Fibroblast of lung (primary cell): Measurements from ENCODE around the gene UBE2D2.

Source experiments
- CTCF ChIP-seq, 2 donors: IDR thresholded peaks in 1 of 2; conservative IDR thresholded peaks in 1 of 2; 1 replicate in 1 of 2; 2 replicates in 1 of 2; pipeline ENCODE4 v1.5.1; 2011 to 2012; ENCODE audit warnings: low read length in 2 of 2, control low read depth in 1 of 2, inconsistent platforms in 1 of 2, low read depth in 1 of 2, mild to moderate bottlenecking in 1 of 2
- EZH2 ChIP-seq: IDR thresholded peaks from 2 replicates; pipeline ENCODE4 v1.5.1; 2012; ENCODE audit warnings: low read length, control low read depth, mild to moderate bottlenecking; ENCODE audit errors: missing control alignments

GRCh38 chr5:139565411-139566305 lies 4.5 kb downstream of the UBE2D2 start:
- no peak for TF ChIP-seq CTCF (conservative IDR thresholded peaks at IDR 0.05 in 1 of 2, IDR thresholded peaks at IDR 0.05 in 1 of 2; ENCODE audit: low read depth in 1 of 2, low read length in 2 of 2)
- TF ChIP-seq EZH2, result no peak
